GM12801 (cell line): ENCODE measurements around the gene GYS1.

ENCODE experiments used
- TF ChIP-seq, protein P1 (sequence below): IDR thresholded peaks from one replicate; pipeline ENCODE4 v1.5.1; 2011; ENCODE audit warnings: control low read depth; ENCODE audit not compliant: insufficient read length; ENCODE audit errors: extremely low read depth

Gene GYS1

DNA sequence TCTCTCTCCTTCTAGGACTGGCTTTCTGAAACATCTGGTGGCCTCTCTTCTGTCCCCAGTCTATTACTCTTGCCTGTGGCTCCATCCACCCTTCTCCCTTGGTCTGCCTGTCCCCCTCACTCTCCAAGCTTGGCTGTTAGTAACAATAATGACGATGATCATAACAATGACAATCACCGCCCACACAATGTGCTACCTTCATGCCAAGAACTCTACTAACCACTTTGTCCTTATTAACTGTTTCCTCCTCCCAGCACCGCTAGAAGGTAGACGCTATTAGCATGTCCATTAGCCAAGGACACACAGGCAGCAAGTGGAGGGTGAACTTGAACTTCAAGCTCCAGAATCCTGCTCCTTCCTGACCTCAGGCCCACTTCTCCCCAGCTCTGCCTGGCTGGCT is 2.7 kb downstream of the GYS1 start:
- TF ChIP-seq, protein P1, sequence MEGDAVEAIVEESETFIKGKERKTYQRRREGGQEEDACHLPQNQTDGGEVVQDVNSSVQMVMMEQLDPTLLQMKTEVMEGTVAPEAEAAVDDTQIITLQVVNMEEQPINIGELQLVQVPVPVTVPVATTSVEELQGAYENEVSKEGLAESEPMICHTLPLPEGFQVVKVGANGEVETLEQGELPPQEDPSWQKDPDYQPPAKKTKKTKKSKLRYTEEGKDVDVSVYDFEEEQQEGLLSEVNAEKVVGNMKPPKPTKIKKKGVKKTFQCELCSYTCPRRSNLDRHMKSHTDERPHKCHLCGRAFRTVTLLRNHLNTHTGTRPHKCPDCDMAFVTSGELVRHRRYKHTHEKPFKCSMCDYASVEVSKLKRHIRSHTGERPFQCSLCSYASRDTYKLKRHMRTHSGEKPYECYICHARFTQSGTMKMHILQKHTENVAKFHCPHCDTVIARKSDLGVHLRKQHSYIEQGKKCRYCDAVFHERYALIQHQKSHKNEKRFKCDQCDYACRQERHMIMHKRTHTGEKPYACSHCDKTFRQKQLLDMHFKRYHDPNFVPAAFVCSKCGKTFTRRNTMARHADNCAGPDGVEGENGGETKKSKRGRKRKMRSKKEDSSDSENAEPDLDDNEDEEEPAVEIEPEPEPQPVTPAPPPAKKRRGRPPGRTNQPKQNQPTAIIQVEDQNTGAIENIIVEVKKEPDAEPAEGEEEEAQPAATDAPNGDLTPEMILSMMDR = no peak

DNA sequence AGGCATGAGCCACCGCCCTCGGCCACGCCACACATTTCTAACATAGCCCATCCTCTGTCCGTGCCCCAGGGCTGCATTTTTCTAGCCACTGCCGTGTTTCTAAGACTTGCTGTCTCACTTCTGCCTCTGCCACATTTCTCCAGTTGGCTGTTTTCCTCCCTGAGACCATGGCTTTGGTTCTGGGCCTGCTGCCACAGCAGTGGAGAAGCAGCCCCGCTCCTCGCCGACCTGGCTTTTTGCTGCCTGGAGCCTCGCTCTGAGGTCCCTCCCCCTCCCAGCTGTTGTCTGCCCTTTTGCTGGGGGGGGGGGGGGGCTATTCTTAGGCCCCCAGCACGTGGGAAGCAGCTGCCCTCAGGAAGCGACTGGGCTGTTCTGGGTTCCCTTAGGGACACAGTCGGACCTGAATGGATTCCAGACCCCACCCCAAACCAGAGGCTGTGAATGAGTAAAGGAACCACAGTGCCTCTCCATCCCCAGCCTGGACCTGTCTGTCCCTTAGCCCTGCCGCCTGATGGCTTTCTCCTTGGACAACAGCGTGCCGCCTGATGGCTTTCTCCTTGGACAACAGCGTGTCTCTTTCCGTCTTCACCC is 3.3 kb downstream of the GYS1 start:
- TF ChIP-seq, protein P1 = no peak

DNA sequence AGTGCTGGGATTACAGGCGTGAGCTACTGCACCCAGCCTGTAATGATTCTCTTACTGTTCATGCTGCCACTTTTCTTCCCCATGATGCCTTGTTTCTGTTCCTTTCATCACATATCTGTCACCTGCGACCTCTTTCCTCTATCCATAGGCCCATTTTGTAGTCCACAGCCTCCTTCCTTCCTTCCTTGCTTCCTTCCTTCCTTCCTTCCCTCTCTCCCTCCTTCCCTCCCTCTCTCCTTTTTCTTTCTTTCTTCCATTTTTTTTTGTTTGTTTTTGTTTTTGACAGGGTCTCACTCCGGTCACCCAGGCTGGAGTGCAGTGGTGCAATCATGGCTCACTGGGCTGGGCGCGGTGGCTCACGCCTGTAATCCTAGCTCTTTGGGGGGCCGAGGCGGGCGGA is 4.2 kb downstream of the GYS1 start:
- TF ChIP-seq, protein P1 = no peak

DNA sequence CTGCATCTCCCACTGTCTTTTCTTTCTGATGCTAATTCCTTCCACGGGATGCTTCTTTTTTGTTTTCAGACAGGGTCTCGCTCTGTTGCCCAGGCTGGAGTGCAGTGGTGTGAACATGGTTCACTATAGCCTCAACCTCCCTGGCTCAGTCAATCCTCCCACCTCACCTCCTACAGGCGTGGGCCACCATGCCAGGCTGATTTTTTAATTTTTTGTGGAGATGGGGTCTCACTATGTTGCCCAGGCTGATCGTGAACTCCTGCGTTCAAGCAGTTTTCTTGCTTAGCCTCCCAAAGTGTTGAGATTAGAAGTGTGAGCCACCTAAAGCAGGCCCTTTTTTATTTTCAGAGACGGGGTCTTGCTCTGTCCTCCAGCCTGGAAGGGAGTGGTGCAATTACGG is 4.8 kb downstream of the GYS1 start:
- TF ChIP-seq, protein P1 = no peak

DNA sequence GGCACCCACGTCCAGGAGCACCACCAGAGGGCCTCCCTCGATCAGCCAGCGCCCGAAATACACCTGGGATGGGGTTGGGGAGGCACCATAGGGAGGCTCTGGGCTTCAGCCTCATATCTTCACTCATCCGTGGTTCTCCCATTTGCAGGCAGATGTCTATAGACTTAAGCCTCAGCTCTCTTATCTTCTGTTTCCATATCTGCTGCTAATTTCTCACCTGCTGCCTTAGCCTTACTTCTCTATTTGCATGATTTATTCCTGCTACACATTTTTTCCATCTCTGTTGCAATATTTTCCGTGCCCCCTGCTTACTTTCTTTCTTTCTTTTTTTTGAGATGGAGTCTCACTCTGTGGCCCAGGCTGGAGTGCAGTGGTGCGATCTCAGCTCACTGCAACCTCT is 5.8 kb downstream of the GYS1 start:
- TF ChIP-seq, protein P1 = no peak

DNA sequence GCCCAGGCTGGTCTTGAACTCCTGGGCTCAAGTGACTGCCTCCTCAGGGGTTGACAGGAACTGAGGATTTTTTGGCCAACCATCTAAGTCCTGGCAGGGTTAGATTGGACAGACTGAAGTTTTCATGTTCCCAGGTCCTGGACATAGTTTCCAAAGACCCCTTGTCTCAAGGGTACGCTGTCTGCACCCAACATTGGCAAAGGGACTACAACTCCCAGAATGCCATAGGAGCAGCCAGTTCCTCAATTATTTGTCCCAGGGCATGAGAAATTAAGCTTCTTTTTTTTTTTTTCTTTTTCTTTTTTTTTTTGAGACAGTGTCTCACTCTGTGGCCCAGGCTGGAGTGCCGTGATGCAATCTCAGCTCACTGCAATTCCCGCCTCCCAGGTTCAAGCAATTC is 6.9 kb downstream of the GYS1 start:
- TF ChIP-seq, protein P1 = no peak

DNA sequence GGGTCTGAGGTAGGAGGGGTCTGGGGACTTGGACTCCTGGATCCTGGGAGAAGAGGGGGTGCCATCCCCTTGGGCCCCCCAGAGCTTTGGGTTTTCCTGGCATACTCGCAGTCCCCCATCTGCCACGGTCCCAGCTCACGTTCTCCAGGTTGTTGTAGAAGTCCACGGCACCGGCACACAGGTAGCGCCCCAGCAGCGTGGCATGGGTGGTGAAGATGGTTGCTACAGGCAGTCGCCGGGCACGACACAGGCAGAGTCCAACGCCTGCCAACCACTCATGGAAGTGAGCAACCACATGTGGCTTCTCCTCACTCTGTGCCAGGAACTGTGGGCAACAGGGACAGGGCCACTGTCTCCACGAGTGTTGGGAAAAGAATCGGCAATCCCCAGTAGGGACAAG is 7.4 kb downstream of the GYS1 start:
- TF ChIP-seq, protein P1 = no peak
